SK-N-MC (cell line): Measurements from ENCODE around the gene ADARB2.

Source experiments
- DNase-seq: peaks from one replicate; pipeline ENCODE4 v3.0.0-alpha.2; 2011; ENCODE audit warnings: low read depth, low spot score
- H3K27ac ChIP-seq: fragments of 200-600 bp; sonication (generic); 2 replicates; pipeline ENCODE4 v1.5.1; 2016; ENCODE audit warnings: mixed run types
- H3K36me3 ChIP-seq: fragments of 200-600 bp; sonication (generic); 2 replicates; pipeline ENCODE4 v1.6.1; 2017; ENCODE audit warnings: antibody characterized with exemption, low read length, mixed read lengths; ENCODE audit not compliant: insufficient read depth
- H3K4me3 ChIP-seq: fragments of 200-600 bp; sonication (generic); 2 replicates; pipeline ENCODE4 v1.5.1; 2016
- H3K9ac ChIP-seq: fragments of 200-600 bp; sonication (generic); 2 replicates; pipeline ENCODE4 v1.8.0; 2017; ENCODE audit warnings: mixed run types, mixed read lengths; ENCODE audit not compliant: insufficient read length
- H3K9me3 ChIP-seq: fragments of 200-600 bp; sonication (generic); 2 replicates; pipeline ENCODE4 v1.6.1; 2017; ENCODE audit warnings: low read depth, mild to moderate bottlenecking, antibody characterized with exemption, low read length, moderate library complexity, mixed read lengths
- EZH2 ChIP-seq: fragments of 200-600 bp; sonication (generic); IDR thresholded peaks from one replicate; pipeline ENCODE4 v1.6.1; 2017; ENCODE audit warnings: antibody characterized with exemption
- FOXP2 ChIP-seq: optimal IDR thresholded peaks from 2 replicates; pipeline ENCODE3; 2011; ENCODE audit warnings: mild to moderate bottlenecking, moderate library complexity; ENCODE audit not compliant: insufficient read depth; ENCODE audit errors: extremely low read length, control extremely low read depth
- POLR2AphosphoS5 ChIP-seq: IDR thresholded peaks from 2 replicates; pipeline ENCODE4 v1.6.1; 2012; ENCODE audit warnings: mild to moderate bottlenecking, low read depth, low read length, borderline replicate concordance

Gene ADARB2

GRCh38 chr10:1295756-1296480, 441.4 kb downstream of the ADARB2 start:
- DNase-seq, result no peak
- no peaks in the 10 kb centered on the region for H3K36me3 ChIP-seq
- no peak overlapping the region for H3K4me3 ChIP-seq
- H3K9ac ChIP-seq, result no peak overlapping the region
- H3K27ac ChIP-seq, result no peak overlapping the region
- TF ChIP-seq EZH2 (no peak), POLR2AphosphoS5 (no peak), FOXP2 (no peak)
- H3K9me3 ChIP-seq, result no peaks in the 10 kb centered on the region

- no peak for TF ChIP-seq FOXP2
- TF ChIP-seq EZH2, result no peak
- TF ChIP-seq POLR2AphosphoS5, result no peak
- Histone ChIP-seq H3K9ac (no peak overlapping the region), H3K9me3 (no peaks in the 10 kb centered on the region), H3K36me3 (no peaks in the 10 kb centered on the region), H3K27ac (no peak overlapping the region), H3K4me3 (no peak overlapping the region)
- no peak for DNase-seq
These were observed 442.6 kb downstream of the ADARB2 start for GRCh38 chr10:1294748-1295147.

- Histone ChIP-seq H3K4me3 (no peak overlapping the region), H3K9ac (no peak overlapping the region), H3K36me3 (no peaks in the 10 kb centered on the region), H3K9me3 (no peaks in the 10 kb centered on the region), H3K27ac (no peak overlapping the region)
- no peak for TF ChIP-seq EZH2
- TF ChIP-seq POLR2AphosphoS5, result no peak
- no peak for TF ChIP-seq FOXP2
- no peak for DNase-seq
These were observed 443.5 kb downstream of the ADARB2 start for GRCh38 chr10:1293636-1294435.

- Histone ChIP-seq H3K9me3 (no peaks in the 10 kb centered on the region), H3K27ac (no peak overlapping the region), H3K36me3 (no peaks in the 10 kb centered on the region), H3K4me3 (no peak overlapping the region), H3K9ac (no peak overlapping the region)
- TF ChIP-seq POLR2AphosphoS5, result no peak
- no peak for TF ChIP-seq FOXP2
- no peak for TF ChIP-seq EZH2
- DNase-seq, result no peak
These were observed 444.2 kb downstream of the ADARB2 start for GRCh38 chr10:1293157-1293556.

GRCh38 chr10:1292611-1293031, 444.7 kb downstream of the ADARB2 start:
- Histone ChIP-seq H3K9me3 (no peaks in the 10 kb centered on the region), H3K9ac (no peak overlapping the region), H3K4me3 (no peak overlapping the region), H3K27ac (no peak overlapping the region), H3K36me3 (no peaks in the 10 kb centered on the region)
- no peak for TF ChIP-seq EZH2
- TF ChIP-seq FOXP2, result no peak
- no peak for TF ChIP-seq POLR2AphosphoS5
- DNase-seq, result no peak

- H3K4me3 ChIP-seq, result no peak overlapping the region
- H3K27ac ChIP-seq, result no peak overlapping the region
- H3K9ac ChIP-seq, result no peak overlapping the region
- H3K9me3 ChIP-seq, result no peaks in the 10 kb centered on the region
- no peaks in the 10 kb centered on the region for H3K36me3 ChIP-seq
- no peak for DNase-seq
- TF ChIP-seq FOXP2, result no peak
- no peak for TF ChIP-seq POLR2AphosphoS5
- no peak for TF ChIP-seq EZH2
These were observed 445.9 kb downstream of the ADARB2 start for GRCh38 chr10:1291178-1292090.

- DNase-seq, result no peak
- no peaks in the 10 kb centered on the region for H3K36me3 ChIP-seq
- no peak overlapping the region for H3K27ac ChIP-seq
- no peak overlapping the region for H3K4me3 ChIP-seq
- no peaks in the 10 kb centered on the region for H3K9me3 ChIP-seq
- TF ChIP-seq FOXP2 (no peak), EZH2 (no peak), POLR2AphosphoS5 (no peak)
- H3K9ac ChIP-seq, result no peak overlapping the region
These were observed 447.3 kb downstream of the ADARB2 start for GRCh38 chr10:1290071-1290471.

- Histone ChIP-seq H3K9ac (no peak overlapping the region), H3K9me3 (no peaks in the 10 kb centered on the region), H3K4me3 (no peak overlapping the region), H3K36me3 (no peaks in the 10 kb centered on the region), H3K27ac (no peak overlapping the region)
- no peak for DNase-seq
- TF ChIP-seq POLR2AphosphoS5 (no peak), EZH2 (no peak), FOXP2 (no peak)
These were observed 447.7 kb downstream of the ADARB2 start for GRCh38 chr10:1289591-1289990.
